Measurements from ENCODE around the gene KIAA0753.

Gene KIAA0753

GRCh38 chr17:6640536-6641246 lies at the start of gene KIAA0753, which contains the start of gene TXNDC17:
TSS of gene KIAA0753 (minus strand) at chr17:6640711. CDS start at chr17:6635103, 5,608 bp downstream.
TSS of gene TXNDC17 (plus strand) at chr17:6641060. CDS start at chr17:6641083, 23 bp downstream.
- Histone ChIP-seq H3K27me3 (ENCODE audit: low read depth, low read length) (no peaks in the 10 kb centered on the region), H3K27ac (ENCODE audit: low read length) (peak within 1 kb of the TSS; percentile 93), H3K36me3 (ENCODE audit: control insufficient read depth in 1 of 2, insufficient read depth in 2 of 2, low read length in 2 of 2) (peaks cover 16 to 28% of the 10 kb centered on the region in 2 donors), H3K4me3 (ENCODE audit: low read depth in 1 of 2, low read length in 2 of 2) (peak within 1 kb of the TSS; percentile 79 to 96), H3K9me3 (ENCODE audit: control insufficient read depth in 1 of 2, low read length in 2 of 2) (no peaks in the 10 kb centered on the region), H3K4me1 (ENCODE audit: control insufficient read depth in 1 of 2, insufficient read depth in 2 of 2, low read length in 2 of 2) (peaks cover 0 to 27% of the 10 kb centered on the region in 2 donors)

- Histone ChIP-seq H3K4me1 (ENCODE audit: control insufficient read depth in 1 of 2, insufficient read depth in 2 of 2, low read length in 2 of 2) (no peaks in the 10 kb centered on the region), H3K36me3 (ENCODE audit: control insufficient read depth in 1 of 2, insufficient read depth in 2 of 2, low read length in 2 of 2) (no peaks in the 10 kb centered on the region), H3K4me3 (ENCODE audit: low read depth in 1 of 2, low read length in 2 of 2) (no peak overlapping the region), H3K27me3 (ENCODE audit: low read depth, low read length) (peaks cover 3% of the 10 kb centered on the region), H3K9me3 (ENCODE audit: control insufficient read depth in 1 of 2, low read length in 2 of 2) (no peaks in the 10 kb centered on the region), H3K27ac (ENCODE audit: low read length) (no peak overlapping the region)
Measured at GRCh38 chr17:6688944-6689343, 48.4 kb upstream of the KIAA0753 start.

- H3K4me3 ChIP-seq (ENCODE audit: low read depth in 1 of 2, low read length in 2 of 2): no peak overlapping the region
- no peaks in the 10 kb centered on the region for H3K9me3 ChIP-seq (ENCODE audit: control insufficient read depth in 1 of 2, low read length in 2 of 2)
- no peaks in the 10 kb centered on the region for H3K4me1 ChIP-seq (ENCODE audit: control insufficient read depth in 1 of 2, insufficient read depth in 2 of 2, low read length in 2 of 2)
- no peaks in the 10 kb centered on the region for H3K36me3 ChIP-seq (ENCODE audit: control insufficient read depth in 1 of 2, insufficient read depth in 2 of 2, low read length in 2 of 2)
- H3K27ac ChIP-seq (ENCODE audit: low read length): no peak overlapping the region
- no peaks in the 10 kb centered on the region for H3K27me3 ChIP-seq (ENCODE audit: low read depth, low read length)
Measured at GRCh38 chr17:6686026-6686425, 45.5 kb upstream of the KIAA0753 start.

GRCh38 chr17:6684881-6685767 lies 44.6 kb upstream of the KIAA0753 start:
- Histone ChIP-seq H3K4me3 (ENCODE audit: low read depth in 1 of 2, low read length in 2 of 2) (no peak overlapping the region), H3K36me3 (ENCODE audit: control insufficient read depth in 1 of 2, insufficient read depth in 2 of 2, low read length in 2 of 2) (no peaks in the 10 kb centered on the region), H3K9me3 (ENCODE audit: control insufficient read depth in 1 of 2, low read length in 2 of 2) (no peaks in the 10 kb centered on the region), H3K27ac (ENCODE audit: low read length) (no peak overlapping the region), H3K27me3 (ENCODE audit: low read depth, low read length) (no peaks in the 10 kb centered on the region), H3K4me1 (ENCODE audit: control insufficient read depth in 1 of 2, insufficient read depth in 2 of 2, low read length in 2 of 2) (no peaks in the 10 kb centered on the region)

- Histone ChIP-seq H3K27me3 (ENCODE audit: low read depth, low read length) (no peaks in the 10 kb centered on the region), H3K27ac (ENCODE audit: low read length) (no peak overlapping the region), H3K36me3 (ENCODE audit: control insufficient read depth in 1 of 2, insufficient read depth in 2 of 2, low read length in 2 of 2) (no peaks in the 10 kb centered on the region), H3K4me1 (ENCODE audit: control insufficient read depth in 1 of 2, insufficient read depth in 2 of 2, low read length in 2 of 2) (no peaks in the 10 kb centered on the region), H3K9me3 (ENCODE audit: control insufficient read depth in 1 of 2, low read length in 2 of 2) (no peaks in the 10 kb centered on the region), H3K4me3 (ENCODE audit: low read depth in 1 of 2, low read length in 2 of 2) (no peak overlapping the region)
Measured at GRCh38 chr17:6684460-6684783, 43.9 kb upstream of the KIAA0753 start.

GRCh38 chr17:6683730-6684459 lies 43.4 kb upstream of the KIAA0753 start:
- Histone ChIP-seq H3K36me3 (ENCODE audit: control insufficient read depth in 1 of 2, insufficient read depth in 2 of 2, low read length in 2 of 2) (no peaks in the 10 kb centered on the region), H3K27me3 (ENCODE audit: low read depth, low read length) (no peaks in the 10 kb centered on the region), H3K9me3 (ENCODE audit: control insufficient read depth in 1 of 2, low read length in 2 of 2) (no peaks in the 10 kb centered on the region), H3K27ac (ENCODE audit: low read length) (no peak overlapping the region), H3K4me3 (ENCODE audit: low read depth in 1 of 2, low read length in 2 of 2) (no peak overlapping the region), H3K4me1 (ENCODE audit: control insufficient read depth in 1 of 2, insufficient read depth in 2 of 2, low read length in 2 of 2) (no peaks in the 10 kb centered on the region)

- Histone ChIP-seq H3K27ac (ENCODE audit: low read length) (no peak overlapping the region), H3K4me1 (ENCODE audit: control insufficient read depth in 1 of 2, insufficient read depth in 2 of 2, low read length in 2 of 2) (no peaks in the 10 kb centered on the region), H3K27me3 (ENCODE audit: low read depth, low read length) (no peaks in the 10 kb centered on the region), H3K36me3 (ENCODE audit: control insufficient read depth in 1 of 2, insufficient read depth in 2 of 2, low read length in 2 of 2) (no peaks in the 10 kb centered on the region), H3K9me3 (ENCODE audit: control insufficient read depth in 1 of 2, low read length in 2 of 2) (no peaks in the 10 kb centered on the region), H3K4me3 (ENCODE audit: low read depth in 1 of 2, low read length in 2 of 2) (no peak overlapping the region)
Measured at GRCh38 chr17:6683081-6683684, 42.7 kb upstream of the KIAA0753 start.

GRCh38 chr17:6682339-6682738 lies 41.8 kb upstream of the KIAA0753 start:
- Histone ChIP-seq H3K27ac (ENCODE audit: low read length) (no peak overlapping the region), H3K36me3 (ENCODE audit: control insufficient read depth in 1 of 2, insufficient read depth in 2 of 2, low read length in 2 of 2) (no peaks in the 10 kb centered on the region), H3K27me3 (ENCODE audit: low read depth, low read length) (peaks cover 1% of the 10 kb centered on the region), H3K4me3 (ENCODE audit: low read depth in 1 of 2, low read length in 2 of 2) (no peak overlapping the region), H3K4me1 (ENCODE audit: control insufficient read depth in 1 of 2, insufficient read depth in 2 of 2, low read length in 2 of 2) (no peaks in the 10 kb centered on the region), H3K9me3 (ENCODE audit: control insufficient read depth in 1 of 2, low read length in 2 of 2) (no peaks in the 10 kb centered on the region)

GRCh38 chr17:6681671-6682070 lies 41.2 kb upstream of the KIAA0753 start:
- no peak overlapping the region for H3K27ac ChIP-seq (ENCODE audit: low read length)
- H3K27me3 ChIP-seq (ENCODE audit: low read depth, low read length): peaks cover 7% of the 10 kb centered on the region

GRCh38 chr17:6681176-6681575 lies 40.7 kb upstream of the KIAA0753 start:
- Histone ChIP-seq H3K27ac (ENCODE audit: low read length) (no peak overlapping the region), H3K9me3 (ENCODE audit: control insufficient read depth in 1 of 2, low read length in 2 of 2) (no peaks in the 10 kb centered on the region), H3K4me3 (ENCODE audit: low read depth in 1 of 2, low read length in 2 of 2) (no peak overlapping the region), H3K27me3 (ENCODE audit: low read depth, low read length) (peaks cover 7% of the 10 kb centered on the region), H3K4me1 (ENCODE audit: control insufficient read depth in 1 of 2, insufficient read depth in 2 of 2, low read length in 2 of 2) (no peaks in the 10 kb centered on the region), H3K36me3 (ENCODE audit: control insufficient read depth in 1 of 2, insufficient read depth in 2 of 2, low read length in 2 of 2) (no peaks in the 10 kb centered on the region)

More at GRCh38 chr17:6681671-6682070, 41.2 kb upstream of the KIAA0753 start:
- Histone ChIP-seq H3K4me1 (ENCODE audit: control insufficient read depth in 1 of 2, insufficient read depth in 2 of 2, low read length in 2 of 2) (no peaks in the 10 kb centered on the region), H3K36me3 (ENCODE audit: control insufficient read depth in 1 of 2, insufficient read depth in 2 of 2, low read length in 2 of 2) (no peaks in the 10 kb centered on the region), H3K9me3 (ENCODE audit: control insufficient read depth in 1 of 2, low read length in 2 of 2) (no peaks in the 10 kb centered on the region), H3K4me3 (ENCODE audit: low read depth in 1 of 2, low read length in 2 of 2) (no peak overlapping the region)

GRCh38 chr17:6679241-6679640 lies 38.7 kb upstream of the KIAA0753 start:
- Histone ChIP-seq H3K9me3 (ENCODE audit: control insufficient read depth in 1 of 2, low read length in 2 of 2) (no peaks in the 10 kb centered on the region), H3K36me3 (ENCODE audit: control insufficient read depth in 1 of 2, insufficient read depth in 2 of 2, low read length in 2 of 2) (no peaks in the 10 kb centered on the region), H3K4me3 (ENCODE audit: low read depth in 1 of 2, low read length in 2 of 2) (no peak overlapping the region), H3K4me1 (ENCODE audit: control insufficient read depth in 1 of 2, insufficient read depth in 2 of 2, low read length in 2 of 2) (no peaks in the 10 kb centered on the region), H3K27me3 (ENCODE audit: low read depth, low read length) (peaks cover 7% of the 10 kb centered on the region), H3K27ac (ENCODE audit: low read length) (no peak overlapping the region)

Measured in muscle layer of duodenum (tissue), 2 donors.